SK-N-SH (cell line): ENCODE measurements around the gene GNL2. TPM values are rescaled to one million over a fixed set of nuclear protein-coding genes. Genes with fewer than 3 reads are reported as not detected.

Experiments used
- CTCF ChIA-PET: fragments of 300-600, 350-600 bp; formaldehyde crosslinking; extraction: SDS; loops from one replicate; lab custom pipeline; 2021; lab: Yijun Ruan, JAX
- POLR2A ChIA-PET: fragments of 350-600 bp; sonication (Branson Sonifier 250); formaldehyde crosslinking; extraction: SDS; loops from one replicate; lab custom pipeline; 2020; ENCODE audit warnings: antibody characterized with exemption, inconsistent platforms; lab: Yijun Ruan, JAX
- DNase-seq: peaks from one replicate; pipeline ENCODE4 v3.0.0; 2012
- H2AFZ ChIP-seq: fragments of 200-600 bp; sonication (generic); 2 replicates; pipeline ENCODE4 v1.8.1; 2016; ENCODE audit warnings: antibody characterized with exemption, mild to moderate bottlenecking, low read depth
- H3F3A ChIP-seq: fragments of 200-600 bp; sonication (generic); replicated peaks from 2 replicates; pipeline ENCODE3; 2016; ENCODE audit warnings: antibody characterized with exemption, mild to moderate bottlenecking; ENCODE audit not compliant: insufficient read depth
- H3K27ac ChIP-seq, 2 experiments: fragments of 200-500 bp in 1 of 2; fragments of 200-600 bp in 1 of 2; sonication (Bioruptor generic) in 1 of 2; sonication (generic), shearing (Covaris generic) in 1 of 2; 2 replicates each; pipeline versions ENCODE4 v1.5.1 to v1.6.1; 2014 to 2016; ENCODE audit warnings: low read depth in 2 of 2, inconsistent platforms in 1 of 2, low read length in 1 of 2, mild to moderate bottlenecking in 1 of 2, mixed read lengths in 1 of 2
- H3K27me3 ChIP-seq: fragments of 200-600 bp; sonication (generic), shearing (Covaris generic); 2 replicates; pipeline ENCODE4 v1.6.1; 2016; ENCODE audit warnings: mixed run types; ENCODE audit not compliant: insufficient read depth
- H3K36me3 ChIP-seq, 2 experiments: fragments of 200-500 bp in 1 of 2; fragments of 200-600 bp in 1 of 2; sonication (Bioruptor generic) in 1 of 2; sonication (generic) in 1 of 2; replicated peaks in 1 of 2; 2 replicates each; pipeline versions ENCODE3 to v1.5.1; 2014 to 2016; ENCODE audit warnings: low read length in 1 of 2, mild to moderate bottlenecking in 1 of 2; ENCODE audit not compliant: insufficient read depth in 2 of 2, control insufficient read depth in 1 of 2
- H3K4me1 ChIP-seq, 2 experiments: fragments of 200-500 bp in 1 of 2; fragments of 200-600 bp in 1 of 2; sonication (Bioruptor generic) in 1 of 2; sonication (generic), shearing (Covaris generic) in 1 of 2; 2 replicates each; pipeline versions ENCODE4 v1.5.1 to v1.6.1; 2014 to 2016; ENCODE audit warnings: low read depth in 1 of 2, low read length in 1 of 2, mixed run types in 1 of 2; ENCODE audit not compliant: insufficient read depth in 2 of 2, control insufficient read depth in 1 of 2
- H3K4me2 ChIP-seq: fragments of 200-600 bp; sonication (generic), shearing (Covaris generic); 2 replicates; pipeline ENCODE4 v1.6.1; 2017; ENCODE audit warnings: mixed run types
- H3K4me3 ChIP-seq, 2 experiments: fragments of 200-500 bp in 1 of 2; fragments of 200-600 bp in 1 of 2; sonication (Bioruptor generic) in 1 of 2; sonication (generic), shearing (Covaris generic) in 1 of 2; 2 replicates each; pipeline versions ENCODE4 v1.5.1 to v1.8.1; 2014 to 2016; ENCODE audit warnings: low read depth in 2 of 2, inconsistent platforms in 1 of 2, low read length in 1 of 2, mild to moderate bottlenecking in 1 of 2, mixed read lengths in 1 of 2, moderate library complexity in 1 of 2
- H3K79me2 ChIP-seq: fragments of 200-600 bp; sonication (generic); 2 replicates; pipeline ENCODE4 v1.8.1; 2017; ENCODE audit warnings: mild to moderate bottlenecking; ENCODE audit not compliant: insufficient read depth
- H3K9ac ChIP-seq: fragments of 200-600 bp; sonication (generic); 2 replicates; pipeline ENCODE4 v1.6.1; 2017; ENCODE audit warnings: mixed run types
- H3K9me2 ChIP-seq: fragments of 200-600 bp; sonication (generic); 2 replicates; pipeline ENCODE4 v1.6.1; 2017; ENCODE audit warnings: mixed run types
- H3K9me3 ChIP-seq: fragments of 200-600 bp; sonication (generic); 2 replicates; pipeline ENCODE4 v1.6.1; 2017; ENCODE audit warnings: mixed run types, mild to moderate bottlenecking, moderate library complexity
- H4K20me1 ChIP-seq: fragments of 200-600 bp; sonication (generic); 2 replicates; pipeline ENCODE4 v1.6.1; 2017; ENCODE audit warnings: mild to moderate bottlenecking, mixed run types; ENCODE audit not compliant: insufficient read depth
- CHD2 ChIP-seq: fragments of 150-350 bp; IDR thresholded peaks from 2 replicates; pipeline ENCODE4 v1.6.1; 2018; ENCODE audit warnings: low read length; ENCODE audit not compliant: partially characterized antibody
- EP300 ChIP-seq, 2 experiments: IDR thresholded peaks; 2 replicates each; pipeline versions ENCODE4 v1.4.0 to v1.6.1; 2012; ENCODE audit warnings: borderline replicate concordance in 1 of 2, low read depth in 1 of 2, low read length in 1 of 2
- EZH2phosphoT487 ChIP-seq: fragments of 200-600 bp; sonication (generic); IDR thresholded peaks from 2 replicates; pipeline ENCODE4 v1.6.1; 2017; ENCODE audit warnings: low read depth, mixed run types, mild to moderate bottlenecking, antibody characterized with exemption, moderate library complexity, borderline replicate concordance
- FOSL2 ChIP-seq: IDR thresholded peaks from 2 replicates; pipeline ENCODE4 v1.4.0; 2012; ENCODE audit warnings: low read depth, mild to moderate bottlenecking, moderate library complexity, borderline replicate concordance
- GABPA ChIP-seq: IDR thresholded peaks from 2 replicates; pipeline ENCODE4 v1.4.0; 2012; ENCODE audit warnings: low read depth, mild to moderate bottlenecking
- IRF3 ChIP-seq: fragments of 150-350 bp; IDR thresholded peaks from 2 replicates; pipeline ENCODE4 v1.6.1; 2016; ENCODE audit warnings: mild to moderate bottlenecking, low read depth, low read length
- MAX ChIP-seq: IDR thresholded peaks from 2 replicates; pipeline ENCODE4 v1.4.0; 2012; ENCODE audit warnings: low read depth
- NFIC ChIP-seq: IDR thresholded peaks from 2 replicates; pipeline ENCODE4 v1.4.0; 2012; ENCODE audit warnings: borderline replicate concordance
- NRF1 ChIP-seq: IDR thresholded peaks from 2 replicates; pipeline ENCODE4 v1.6.1; 2012; ENCODE audit warnings: low read depth, mild to moderate bottlenecking, low read length
- PBX3 ChIP-seq: IDR thresholded peaks from 2 replicates; pipeline ENCODE4; 2012
- POLR2AphosphoS5 ChIP-seq: IDR thresholded peaks from 2 replicates; pipeline ENCODE4 v1.6.1; 2012; ENCODE audit warnings: low read depth, low read length
- RCOR1 ChIP-seq: fragments of 150-350 bp; IDR thresholded peaks from 2 replicates; pipeline ENCODE4 v1.6.1; 2017; ENCODE audit warnings: antibody characterized with exemption, low read length
- REST ChIP-seq: IDR thresholded peaks from 2 replicates; pipeline ENCODE4 v1.6.1; 2012; ENCODE audit warnings: mild to moderate bottlenecking, low read depth, low read length, moderate library complexity
- RFX5 ChIP-seq: IDR thresholded peaks from 2 replicates; pipeline ENCODE4 v1.6.1; 2012; ENCODE audit warnings: mild to moderate bottlenecking, improper control_type of control experiment, low read length
- SIN3A ChIP-seq: IDR thresholded peaks from 2 replicates; pipeline ENCODE4 v1.6.1; 2012; ENCODE audit warnings: low read depth, mild to moderate bottlenecking, low read length, moderate library complexity, borderline replicate concordance
- TAF1 ChIP-seq: IDR thresholded peaks from 2 replicates; pipeline ENCODE4 v1.6.1; 2012; ENCODE audit warnings: low read depth, mild to moderate bottlenecking, low read length, moderate library complexity, borderline replicate concordance
- YY1 ChIP-seq: IDR thresholded peaks from 2 replicates; pipeline ENCODE4 v1.4.0; 2012; ENCODE audit warnings: low read depth, mild to moderate bottlenecking
- ZBTB33 ChIP-seq: IDR thresholded peaks from 2 replicates; pipeline ENCODE4 v1.4.0; 2012; ENCODE audit warnings: low read depth, borderline replicate concordance
- WGBS: methylation state at CpG from one replicate; pipeline ENCODE4 v1.1.6; 2017; ENCODE audit warnings: low lambda C conversion rate; 5-methylcytosine and 5-hydroxymethylcytosine counted together
- polyA plus RNA-seq, 3 experiments: library from polyadenylated mRNA; depleted of rRNA; stranded (reverse); fragments of >200 nt; gene quantifications; 2 replicates each; pipeline ENCODE4 v1.2.3, GENCODE V29; 2012

The GNL2 gene
- polyA plus RNA-seq, 1 of the 3 experiments (the other 2 are of a cell fraction): 37.6 TPM

- H3K27me3 ChIP-seq: peaks cover 81% of the 10 kb centered on the region
- H4K20me1 ChIP-seq: no peaks in the 10 kb centered on the region
- H3K9me3 ChIP-seq: no peaks in the 10 kb centered on the region
- H2AFZ ChIP-seq: no peak overlapping the region
- WGBS: 8% methylated on average over 27 of the region's 31 CpGs
- no peak overlapping the region for H3K9ac ChIP-seq
- DNase-seq: no peak
- no peak for TF ChIP-seq RFX5
- TF ChIP-seq MAX: no peak
- TF ChIP-seq YY1: no peak
- no peak for TF ChIP-seq CHD2
- no peak for TF ChIP-seq FOSL2
- TF ChIP-seq EZH2phosphoT487: no peak
- no peak for TF ChIP-seq NFIC
- no peak overlapping the region for H3K4me3 ChIP-seq
- POLR2A ChIA-PET: no interaction called here
- no peak overlapping the region for H3K27ac ChIP-seq
- no peaks in the 10 kb centered on the region for H3K79me2 ChIP-seq
- H3K4me2 ChIP-seq: no peak overlapping the region
- no peaks in the 10 kb centered on the region for H3K9me2 ChIP-seq
- no peaks in the 10 kb centered on the region for H3K36me3 ChIP-seq
- H3K4me1 ChIP-seq: no peaks in the 10 kb centered on the region; a peak in 1 of 4 replicates
- no peaks in the 10 kb centered on the region for H3F3A ChIP-seq
- CTCF ChIA-PET: interaction anchor here (1.0 to 1.7 kb wide), 2 partner anchors 24 to 30 kb away, joined by 3 to 8 read pairs; no protein-coding TSS in a partner anchor
Observed at GRCh38 chr1:37633040-37633937, 37.6 kb upstream of the GNL2 start.

- Histone ChIP-seq H3K79me2 (no peaks in the 10 kb centered on the region), H3K4me3 (no peak overlapping the region), H3K36me3 (no peaks in the 10 kb centered on the region), H2AFZ (no peak overlapping the region), H3K9me3 (no peaks in the 10 kb centered on the region), H4K20me1 (no peaks in the 10 kb centered on the region), H3K9ac (no peak overlapping the region), H3K27me3 (peaks cover 86% of the 10 kb centered on the region), H3K4me2 (no peak overlapping the region), H3F3A (no peaks in the 10 kb centered on the region), H3K27ac (no peak overlapping the region), H3K9me2 (no peaks in the 10 kb centered on the region), H3K4me1 (no peaks in the 10 kb centered on the region; a peak in 1 of 4 replicates)
- POLR2A ChIA-PET: no interaction called here
- CTCF ChIA-PET: interaction anchor here (0.6 kb wide), 1 partner anchor 52 kb away, joined by 3 read pairs; no protein-coding TSS in a partner anchor
- DNase-seq: no peak
- WGBS: 54% methylated on average over 4 of the region's 5 CpGs
- TF ChIP-seq TAF1 (no peak), IRF3 (no peak), PBX3 (no peak), RCOR1 (no peak), RFX5 (no peak), ZBTB33 (no peak), POLR2AphosphoS5 (no peak), EP300 (IDR thresholded peaks at IDR 0.05; ENCODE audit: borderline replicate concordance in 1 of 2, low read depth in 1 of 2, low read length in 1 of 2) (no peak), GABPA (no peak), REST (no peak), NFIC (no peak), CHD2 (no peak), NRF1 (no peak), SIN3A (no peak)
Observed at GRCh38 chr1:37631036-37631435, 35.3 kb upstream of the GNL2 start.
